GM12874 (cell line): ENCODE results near the gene CENPQ.

ENCODE experiments used
- CTCF ChIP-seq: IDR thresholded peaks from 2 replicates; pipeline ENCODE4 v1.5.1; 2011; ENCODE audit warnings: low read depth, mild to moderate bottlenecking, control low read depth, low read length, moderate library complexity; ENCODE audit not compliant: insufficient read depth

CENPQ gene

GRCh38 chr6:49454787-49455709, 8.1 kb upstream of the CENPQ start:
- TF ChIP-seq CTCF: no peak

GRCh38 chr6:49457771-49458170, 5.4 kb upstream of the CENPQ start:
- TF ChIP-seq CTCF: no peak

GRCh38 chr6:49462071-49462470, 1.1 kb upstream of the CENPQ start:
- no peak for TF ChIP-seq CTCF

- TF ChIP-seq CTCF: no peak
These were observed 607 bp upstream of the CENPQ start for GRCh38 chr6:49462599-49462926.

GRCh38 chr6:49463612-49463967, 420 bp downstream of the CENPQ start:
- no peak for TF ChIP-seq CTCF

GRCh38 chr6:49464691-49465090, 1.5 kb downstream of the CENPQ start:
- no peak for TF ChIP-seq CTCF

GRCh38 chr6:49468042-49468441, 4.9 kb downstream of the CENPQ start:
- TF ChIP-seq CTCF: no peak
